Loucy (cell line): ENCODE results near the gene SPRYD3.

Source experiments
- H2AFZ ChIP-seq: fragments of 200-600 bp; sonication (generic); 2 replicates; pipeline ENCODE4 v1.6.0; 2016; ENCODE audit warnings: antibody characterized with exemption, mild to moderate bottlenecking, low read length, moderate library complexity
- H3F3A ChIP-seq: fragments of 200-600 bp; 2 replicates; pipeline ENCODE4 v1.6.0; 2016; ENCODE audit warnings: antibody characterized with exemption, low read depth, mild to moderate bottlenecking
- H3K27me3 ChIP-seq: fragments of 200-600 bp; sonication (generic); 2 replicates; pipeline ENCODE4 v1.6.1; 2014; ENCODE audit warnings: low read length, mild to moderate bottlenecking; ENCODE audit not compliant: insufficient read depth, poor library complexity, severe bottlenecking
- H3K36me3 ChIP-seq: fragments of 200-600 bp; sonication (generic); 2 replicates; pipeline ENCODE4 v1.6.1; 2016; ENCODE audit warnings: low read length; ENCODE audit not compliant: insufficient read depth
- H3K4me1 ChIP-seq: fragments of 200-600 bp; sonication (generic); 2 replicates; pipeline ENCODE4 v1.5.1; 2014; ENCODE audit warnings: low read length, mild to moderate bottlenecking; ENCODE audit not compliant: insufficient read depth, poor library complexity, severe bottlenecking
- H3K4me2 ChIP-seq: fragments of 200-600 bp; sonication (generic); 2 replicates; pipeline ENCODE4 v1.6.0; 2014; ENCODE audit warnings: antibody characterized with exemption, low read length, low read depth, mild to moderate bottlenecking; ENCODE audit not compliant: poor library complexity, severe bottlenecking
- H3K4me3 ChIP-seq: fragments of 200-600 bp; sonication (generic); 2 replicates; pipeline ENCODE4 v1.5.1; 2014; ENCODE audit warnings: low read length, mild to moderate bottlenecking, mixed read lengths; ENCODE audit not compliant: poor library complexity, severe bottlenecking
- H3K79me2 ChIP-seq: fragments of 200-600 bp; sonication (generic); 2 replicates; pipeline ENCODE4 v1.6.1; 2014; ENCODE audit warnings: low read length; ENCODE audit not compliant: insufficient read depth
- H3K9ac ChIP-seq: fragments of 200-600 bp; sonication (generic); 2 replicates; pipeline ENCODE4 v1.6.0; 2014; ENCODE audit warnings: mild to moderate bottlenecking, low read depth, low read length, moderate library complexity; ENCODE audit not compliant: poor library complexity, severe bottlenecking
- H3K9me2 ChIP-seq: fragments of 200-600 bp; sonication (generic); replicated peaks from 2 replicates; pipeline ENCODE4 v1.6.1; 2016; ENCODE audit warnings: low read depth, low read length, mixed read lengths
- H3K9me3 ChIP-seq: fragments of 200-600 bp; sonication (generic); 2 replicates; pipeline ENCODE4 v1.6.1; 2014; ENCODE audit warnings: mild to moderate bottlenecking, antibody characterized with exemption, low read length, low read depth; ENCODE audit not compliant: insufficient read depth
- H4K20me1 ChIP-seq: fragments of 200-600 bp; sonication (generic); 2 replicates; pipeline ENCODE4 v1.6.0; 2014; ENCODE audit warnings: antibody characterized with exemption, low read length, mild to moderate bottlenecking; ENCODE audit not compliant: insufficient read depth, poor library complexity, severe bottlenecking
- CTCF ChIP-seq: fragments of 200-600 bp; sonication (generic); conservative IDR thresholded peaks from 2 replicates; pipeline ENCODE4 v1.5.1; 2014; ENCODE audit warnings: mild to moderate bottlenecking, antibody characterized with exemption, low read length
- EZH2phosphoT487 ChIP-seq: fragments of 200-600 bp; IDR thresholded peaks from 2 replicates; pipeline ENCODE4 v1.6.1; 2018; ENCODE audit warnings: antibody characterized with exemption, mild to moderate bottlenecking, moderate library complexity, borderline replicate concordance

Gene SPRYD3

GRCh38 chr12:53049571-53050318, 29.4 kb downstream of the SPRYD3 start, which contains the start of gene TNS2:
Gene TNS2, plus strand, starts transcription at chr12:53050065. Its CDS starts 121 bp downstream, at chr12:53050186.
- Histone ChIP-seq H3F3A (no peaks in the 10 kb centered on the region), H3K27me3 (no peaks in the 10 kb centered on the region), H3K4me3 (no peak within 1 kb of the TSS), H2AFZ (no peak within 1 kb of the TSS), H3K36me3 (no peaks in the 10 kb centered on the region), H3K9ac (no peak within 1 kb of the TSS), H3K9me3 (no peaks in the 10 kb centered on the region), H3K4me1 (peaks cover 14% of the 10 kb centered on the region), H3K9me2 (no peaks in the 10 kb centered on the region), H3K79me2 (no peaks in the 10 kb centered on the region), H3K4me2 (no peak within 1 kb of the TSS), H4K20me1 (no peaks in the 10 kb centered on the region)
- TF ChIP-seq CTCF (no peak), EZH2phosphoT487 (no peak)

- Histone ChIP-seq H2AFZ (no peak overlapping the region), H3K36me3 (no peaks in the 10 kb centered on the region), H3K4me3 (no peak overlapping the region), H3K9ac (no peak overlapping the region), H3K79me2 (no peaks in the 10 kb centered on the region), H3K4me1 (peaks cover 9% of the 10 kb centered on the region), H3K9me3 (no peaks in the 10 kb centered on the region), H3K9me2 (no peaks in the 10 kb centered on the region), H3F3A (no peaks in the 10 kb centered on the region), H4K20me1 (no peaks in the 10 kb centered on the region), H3K4me2 (no peak overlapping the region), H3K27me3 (no peaks in the 10 kb centered on the region)
- TF ChIP-seq CTCF = no peak
- no peak for TF ChIP-seq EZH2phosphoT487
Observed at GRCh38 chr12:53048780-53049401, 30.3 kb downstream of the SPRYD3 start.

- TF ChIP-seq CTCF (no peak), EZH2phosphoT487 (no peak)
- H4K20me1 ChIP-seq = no peaks in the 10 kb centered on the region
- no peaks in the 10 kb centered on the region for H3F3A ChIP-seq
- H2AFZ ChIP-seq = no peak overlapping the region
- H3K9me3 ChIP-seq = no peaks in the 10 kb centered on the region
- H3K9me2 ChIP-seq = no peaks in the 10 kb centered on the region
- H3K36me3 ChIP-seq = no peaks in the 10 kb centered on the region
- no peak overlapping the region for H3K4me3 ChIP-seq
- no peaks in the 10 kb centered on the region for H3K79me2 ChIP-seq
- no peak overlapping the region for H3K9ac ChIP-seq
- no peaks in the 10 kb centered on the region for H3K27me3 ChIP-seq
- H3K4me1 ChIP-seq = peaks cover 5% of the 10 kb centered on the region
- H3K4me2 ChIP-seq = no peak overlapping the region
Observed at GRCh38 chr12:53048033-53048779, 31.0 kb downstream of the SPRYD3 start.
